HG03378 (cell line): ENCODE measurements around the gene SYP.
"Not testable (repeated sequence)": the region's sequence is repeated elsewhere in the genome, so short reads cannot be mapped to it uniquely, and the experiment has no call there.

Experiments used
- ATAC-seq: cut with Tn5 transposase; IDR thresholded peaks from one replicate; pipeline ENCODE4 v1.9.1; 2021; ENCODE audit warnings: mild to moderate bottlenecking, moderate library complexity; ENCODE audit not compliant: unreplicated experiment

Gene SYP

DNA sequence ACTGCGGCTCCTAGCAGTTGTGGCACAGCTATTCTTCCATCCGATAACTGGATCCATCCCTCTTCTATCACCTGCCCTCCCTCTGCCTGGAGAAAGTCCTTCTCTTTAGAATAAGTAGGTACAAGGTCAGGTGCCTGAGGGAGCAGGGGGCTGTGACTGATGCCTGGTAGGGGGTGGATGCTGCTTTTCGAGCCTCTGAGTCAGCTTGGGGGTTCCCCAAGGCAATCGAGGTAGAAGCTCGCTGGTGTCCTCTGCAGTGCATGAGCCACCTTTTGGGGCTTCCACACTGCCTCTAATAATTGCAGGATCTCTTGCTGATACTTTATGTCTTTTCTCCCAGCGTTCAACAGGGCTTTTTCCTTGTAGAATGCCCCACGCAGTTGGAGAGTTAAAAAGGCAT is 56.8 kb downstream of the SYP start:
- not testable (repeated sequence) for ATAC-seq

DNA sequence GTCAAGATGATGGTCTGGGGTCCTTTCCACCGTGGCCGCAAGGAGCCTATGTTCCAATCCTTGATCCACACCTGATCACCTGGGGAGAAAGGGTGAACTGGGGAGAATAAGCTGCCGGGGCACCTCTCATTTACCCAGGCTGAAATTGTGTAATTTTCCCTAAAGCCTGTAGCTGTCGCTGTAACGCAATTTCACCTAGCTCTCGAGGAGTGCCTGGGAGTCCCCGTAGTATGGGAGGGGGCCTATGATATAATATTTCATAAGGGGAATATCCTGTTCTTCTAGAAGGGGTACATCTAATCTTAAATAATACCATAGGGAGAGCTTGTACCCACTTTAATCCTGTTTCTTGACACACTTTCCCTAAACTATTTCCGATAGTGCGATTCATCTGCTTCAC is 57.7 kb downstream of the SYP start:
- not testable (repeated sequence) for ATAC-seq

DNA sequence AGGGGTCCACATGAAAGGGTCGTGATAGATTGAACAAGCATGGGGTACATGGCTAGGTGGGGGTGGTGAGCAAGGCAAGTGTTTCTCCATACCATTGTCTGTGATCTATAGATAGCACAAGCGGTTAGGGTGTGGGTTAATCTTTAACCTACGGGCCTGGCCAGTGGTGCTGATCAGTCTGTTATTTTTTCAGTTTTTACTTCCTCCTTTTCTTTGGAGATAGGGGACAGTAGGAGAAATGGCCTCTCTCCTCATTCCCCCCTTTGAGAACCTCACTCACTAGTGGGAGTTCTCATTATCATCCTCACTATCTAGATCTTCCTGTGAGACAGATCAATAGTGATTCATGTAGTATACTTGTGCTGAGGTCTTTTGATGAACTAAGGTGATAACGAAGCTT is 60.3 kb downstream of the SYP start:
- ATAC-seq, result no peak
